GM12873 (cell line): Measurements from ENCODE around the gene PIEZO1.

Experiments used
- CTCF ChIP-seq: IDR thresholded peaks from 2 replicates; pipeline ENCODE4 v1.5.1; 2012; ENCODE audit warnings: low read depth, mild to moderate bottlenecking, moderate library complexity, low read length, control low read depth; ENCODE audit not compliant: insufficient read depth; ENCODE audit errors: missing control alignments

The PIEZO1 gene

GRCh38 chr16:88723911-88724310 lies 61.1 kb downstream of the PIEZO1 start:
- TF ChIP-seq CTCF = no peak

DNA sequence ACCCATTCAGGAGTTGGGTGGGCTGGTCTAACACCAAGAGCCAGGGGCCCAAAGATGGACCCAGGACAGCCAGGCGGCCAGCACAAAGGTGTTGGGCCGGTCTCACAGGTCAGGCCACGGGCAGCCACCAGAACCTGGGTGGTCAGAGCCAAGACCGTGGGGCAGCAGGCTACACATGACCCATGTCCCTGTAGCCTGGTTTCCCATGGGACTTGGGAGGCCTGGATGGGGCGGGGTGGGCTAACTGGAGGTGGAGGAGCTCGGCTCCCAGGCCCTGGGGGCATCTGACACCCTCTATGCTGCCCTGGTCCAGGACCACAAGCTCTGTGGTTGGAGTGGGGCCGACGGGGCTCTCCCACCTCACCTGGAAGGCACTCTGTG lies 61.5 kb downstream of the PIEZO1 start:
- no peak for TF ChIP-seq CTCF

DNA sequence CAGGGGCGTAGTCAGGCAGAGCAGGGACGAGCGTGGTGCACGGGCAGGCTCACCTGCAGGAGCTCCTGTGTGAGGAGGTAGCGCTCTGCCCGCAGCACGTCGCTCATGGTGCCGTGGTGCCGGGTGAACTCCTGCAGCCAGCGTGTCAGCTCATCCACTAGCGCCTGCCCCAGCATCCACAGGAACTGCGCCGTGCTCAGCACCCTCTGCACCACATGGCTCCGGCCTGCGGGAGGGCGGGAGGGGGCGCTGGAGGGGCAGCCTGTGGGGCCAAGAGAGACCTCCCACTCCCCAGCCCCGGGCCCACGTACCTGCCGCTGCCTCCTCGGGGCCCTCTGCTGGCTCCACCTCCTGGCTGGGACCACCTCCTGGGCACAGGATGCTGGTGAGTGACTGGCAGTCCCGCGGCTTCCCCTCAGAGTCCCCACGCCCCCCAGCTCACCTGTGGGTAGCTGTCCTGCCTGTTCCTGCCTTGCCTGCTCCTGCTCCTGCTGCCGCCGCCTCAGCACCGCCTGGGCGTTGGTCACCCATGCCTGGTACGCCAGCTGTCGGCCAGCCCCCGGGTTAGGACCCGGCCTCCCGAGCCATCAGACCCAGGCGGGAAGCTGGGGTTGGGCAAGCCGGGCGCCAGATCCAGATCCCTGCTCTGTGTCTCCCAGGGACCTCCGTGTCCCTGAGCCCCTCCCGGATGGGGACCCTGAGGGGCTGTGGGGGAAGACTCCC lies 62.1 kb downstream of the PIEZO1 start:
- no peak for TF ChIP-seq CTCF

DNA sequence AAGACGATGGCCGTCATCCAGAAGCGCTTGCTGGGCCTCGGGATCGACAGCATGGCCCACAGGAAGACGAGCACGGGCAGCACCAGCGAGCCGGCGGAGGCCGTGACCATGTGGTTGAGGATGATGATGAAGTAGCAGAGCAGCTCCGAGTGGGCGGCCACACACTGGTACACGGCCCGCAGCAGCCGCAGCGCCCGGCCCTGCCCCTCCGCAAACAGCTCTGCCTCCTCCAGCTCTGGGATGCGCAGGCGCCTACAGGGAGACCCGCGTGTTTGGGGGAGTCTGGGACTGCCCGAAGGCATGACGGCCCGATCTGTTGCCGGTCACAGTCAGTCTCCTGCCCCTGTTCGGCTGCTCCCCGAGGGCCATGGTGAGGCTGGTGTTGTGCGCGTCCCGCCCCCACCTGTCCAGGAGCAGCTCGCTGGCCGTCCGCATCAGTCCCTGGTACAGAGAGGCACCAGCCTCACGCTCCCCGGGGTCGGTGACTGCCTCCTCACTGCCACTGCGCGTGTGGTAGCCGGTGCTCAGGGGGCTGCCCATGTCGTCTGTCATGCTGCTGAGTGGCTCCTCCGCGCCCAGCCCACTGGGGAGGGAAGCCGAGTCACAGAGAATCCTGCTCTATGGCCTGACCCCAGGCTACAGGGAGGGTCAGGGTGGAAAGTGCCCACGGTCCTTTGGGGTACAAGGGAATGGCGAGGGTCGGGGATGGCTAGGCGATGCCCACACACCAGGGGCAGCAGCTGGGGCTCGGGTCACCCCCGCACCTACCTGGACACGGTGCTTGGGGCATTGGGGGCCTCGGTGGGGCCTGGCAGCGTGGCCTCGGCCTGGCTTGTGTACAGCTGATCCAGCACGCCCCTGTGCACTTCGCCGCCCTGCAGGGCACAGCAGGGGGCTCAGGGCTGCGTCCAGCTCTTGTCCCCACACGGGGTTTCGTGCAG lies 62.9 kb downstream of the PIEZO1 start:
- TF ChIP-seq CTCF = no peak

DNA sequence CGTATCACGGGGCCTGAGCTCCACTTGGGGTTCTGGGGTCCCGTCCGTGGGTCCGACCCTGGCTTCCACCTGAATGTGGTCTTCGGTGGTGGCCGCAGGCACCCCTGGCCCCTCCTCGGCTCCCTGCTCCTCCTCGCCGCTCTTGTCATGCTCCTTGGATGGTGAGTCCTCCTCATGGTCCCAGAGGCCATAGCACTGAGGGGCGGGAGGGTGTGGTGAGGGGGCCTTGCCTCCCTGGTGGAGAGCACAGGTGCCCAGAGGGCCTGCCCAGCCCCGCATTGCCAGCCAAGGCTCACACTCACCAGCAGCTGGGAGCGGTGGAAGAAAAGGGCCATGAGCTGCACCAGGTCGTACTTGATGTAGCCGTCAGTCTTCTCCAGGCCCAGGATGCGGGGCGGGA lies 63.8 kb downstream of the PIEZO1 start:
- TF ChIP-seq CTCF = no peak

GRCh38 chr16:88720396-88720970 lies 64.5 kb downstream of the PIEZO1 start:
- TF ChIP-seq CTCF = no peak

GRCh38 chr16:88719933-88720296 lies 65.1 kb downstream of the PIEZO1 start:
- TF ChIP-seq CTCF = no peak
